GM19351 (cell line): Measurements from ENCODE around the gene UCHL1.

ENCODE experiments used
- ATAC-seq: cut with Tn5 transposase; IDR thresholded peaks from one replicate; pipeline ENCODE4 v1.9.1; 2021; ENCODE audit warnings: mild to moderate bottlenecking, moderate library complexity; ENCODE audit not compliant: unreplicated experiment

Gene UCHL1

DNA sequence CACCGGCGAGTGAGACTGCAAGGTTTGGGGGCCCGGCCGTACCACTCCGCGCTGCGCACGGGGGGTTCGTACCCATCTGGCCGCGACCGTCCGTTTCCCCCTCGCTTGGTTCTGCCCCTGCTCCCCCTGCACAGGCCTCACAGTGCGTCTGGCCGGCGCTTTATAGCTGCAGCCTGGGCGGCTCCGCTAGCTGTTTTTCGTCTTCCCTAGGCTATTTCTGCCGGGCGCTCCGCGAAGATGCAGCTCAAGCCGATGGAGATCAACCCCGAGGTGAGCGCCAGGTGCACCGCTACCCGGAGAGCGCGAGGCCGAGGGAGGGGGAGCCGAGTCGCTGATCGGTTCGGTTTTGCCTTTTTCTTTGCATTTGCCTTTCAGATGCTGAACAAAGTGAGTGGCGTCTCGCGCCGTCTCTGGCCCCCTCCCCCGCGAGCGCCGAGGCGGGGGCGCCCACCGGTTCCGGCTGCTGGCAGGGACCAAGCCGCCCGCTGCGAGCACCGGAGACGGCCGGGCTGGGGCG, at the start of gene UCHL1:
Gene UCHL1, plus strand, starts transcription at position 189 of the 517 bp plus-strand sequence. Its CDS starts 49 bp downstream, at position 238.
- peak; percentile 65 for ATAC-seq

DNA sequence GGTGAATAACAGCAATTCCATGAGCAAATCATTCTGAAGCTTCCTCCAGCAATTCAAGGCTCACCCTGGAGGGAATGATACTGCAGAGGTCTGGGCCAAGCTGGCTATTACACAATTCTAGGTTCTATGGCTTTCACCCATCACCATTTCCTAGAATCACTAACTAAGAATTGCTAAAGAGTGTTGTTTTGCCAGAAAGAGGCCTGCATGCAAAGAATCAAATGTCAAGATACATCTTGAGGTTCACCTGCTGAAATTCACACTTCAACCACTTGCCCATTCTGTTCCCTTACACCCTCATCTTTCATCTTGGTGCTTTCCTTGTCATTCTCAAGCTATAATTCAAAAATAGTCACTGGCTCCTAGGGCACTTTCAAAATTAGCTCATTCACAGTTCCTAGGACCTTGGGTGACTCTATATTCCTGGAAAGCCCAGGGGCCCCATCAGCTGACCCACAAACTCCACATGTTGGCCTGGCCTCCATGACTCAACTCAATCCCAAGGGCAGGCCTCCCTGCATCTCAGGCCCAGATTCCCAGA, 49.4 kb upstream of the UCHL1 start:
- ATAC-seq: no peak

DNA sequence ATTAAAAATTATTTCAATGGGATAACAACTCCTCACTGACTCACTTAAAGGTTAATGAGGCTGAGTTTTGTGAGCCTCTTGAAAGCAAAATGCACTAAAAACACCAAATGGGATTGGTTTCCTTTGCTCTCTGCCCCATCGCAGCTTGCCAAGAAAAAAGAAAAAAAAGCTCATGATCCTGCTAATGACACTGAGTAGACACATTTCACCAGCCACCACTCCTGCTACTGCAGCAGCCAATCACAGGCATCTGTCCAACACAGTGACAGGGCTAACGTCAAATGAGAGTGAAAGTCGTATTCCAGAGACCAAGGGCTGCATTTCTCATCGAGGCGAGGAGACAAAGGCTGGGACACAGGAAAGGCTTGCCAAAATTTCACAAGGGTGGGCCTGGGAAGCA, 47.5 kb upstream of the UCHL1 start:
- no peak for ATAC-seq

DNA sequence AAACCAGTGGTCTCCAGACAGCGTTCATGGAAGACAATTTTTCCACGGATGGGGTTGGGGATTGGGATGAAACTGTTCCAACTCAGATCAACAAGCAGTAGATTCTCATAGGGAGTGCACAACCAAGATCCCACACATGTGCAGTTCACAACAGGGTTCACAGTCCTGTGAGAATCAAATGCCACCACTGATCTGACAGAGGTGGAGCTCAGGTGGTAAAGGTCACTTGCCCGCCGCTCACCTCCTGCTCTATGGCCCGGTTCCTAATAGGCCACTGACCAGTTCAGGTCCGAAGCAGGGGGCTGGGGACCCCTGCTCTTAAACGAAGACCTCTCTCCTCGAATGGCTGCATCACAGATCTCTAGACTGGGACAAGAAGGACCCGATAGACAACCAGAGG, 46.8 kb upstream of the UCHL1 start:
- no peak for ATAC-seq

DNA sequence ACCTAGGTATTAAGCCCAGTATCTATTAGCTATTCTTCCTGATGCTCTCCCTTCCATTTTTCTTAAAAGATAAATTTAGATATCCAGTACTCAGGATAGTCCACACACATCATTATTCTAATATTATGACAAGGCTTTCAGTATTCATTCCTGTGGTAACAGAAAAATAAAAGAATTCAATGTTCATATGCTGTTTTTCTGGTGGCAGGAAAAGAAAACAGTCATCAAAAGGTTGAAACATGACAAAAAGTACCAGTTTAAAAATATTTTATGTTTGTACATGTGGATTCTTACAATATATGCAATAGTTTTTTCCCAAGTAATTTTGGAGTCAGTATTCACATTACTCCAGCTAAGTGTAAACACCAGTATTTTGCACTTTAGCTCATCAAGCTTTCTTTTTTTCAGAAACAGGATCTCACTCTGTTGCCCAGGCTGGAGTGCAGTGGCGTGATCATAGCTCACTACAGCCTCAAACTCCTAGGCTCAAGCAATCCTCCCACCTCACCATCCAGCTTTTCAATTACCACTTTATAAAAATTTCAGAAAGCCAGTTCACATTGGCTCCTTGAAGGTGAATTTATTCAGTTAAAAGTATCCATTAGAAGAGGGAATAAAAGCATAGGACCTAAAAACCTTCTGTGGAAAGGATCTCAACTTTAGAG, 44.6 kb upstream of the UCHL1 start:
- ATAC-seq: no peak

DNA sequence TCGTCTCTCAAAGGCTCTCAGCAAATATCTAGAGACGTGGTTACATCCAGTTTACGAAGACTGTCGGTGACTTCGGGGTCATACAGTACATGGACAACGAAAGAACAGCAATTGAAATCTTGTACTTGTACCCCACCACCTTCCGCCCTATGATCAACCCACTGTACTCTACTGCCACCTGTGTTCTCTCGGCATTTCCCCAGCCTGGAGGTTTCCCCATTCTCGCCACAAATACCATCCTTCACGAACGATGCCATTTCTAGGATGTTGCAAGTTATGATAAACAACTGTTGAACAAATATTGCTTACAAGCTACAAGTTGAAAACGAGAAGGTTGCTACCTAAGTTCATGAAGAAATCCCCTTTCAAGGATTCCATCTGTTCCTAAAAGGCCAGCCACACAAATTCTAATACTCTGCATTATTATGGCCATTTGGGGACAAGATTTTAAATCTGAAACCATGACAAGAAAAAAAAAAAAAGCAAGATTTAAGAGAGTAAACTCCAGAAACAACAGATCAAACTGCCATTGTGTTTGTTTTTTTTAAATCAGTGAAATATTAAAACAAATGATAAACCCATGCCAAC, 44.0 kb upstream of the UCHL1 start:
- ATAC-seq: peak; percentile 19

DNA sequence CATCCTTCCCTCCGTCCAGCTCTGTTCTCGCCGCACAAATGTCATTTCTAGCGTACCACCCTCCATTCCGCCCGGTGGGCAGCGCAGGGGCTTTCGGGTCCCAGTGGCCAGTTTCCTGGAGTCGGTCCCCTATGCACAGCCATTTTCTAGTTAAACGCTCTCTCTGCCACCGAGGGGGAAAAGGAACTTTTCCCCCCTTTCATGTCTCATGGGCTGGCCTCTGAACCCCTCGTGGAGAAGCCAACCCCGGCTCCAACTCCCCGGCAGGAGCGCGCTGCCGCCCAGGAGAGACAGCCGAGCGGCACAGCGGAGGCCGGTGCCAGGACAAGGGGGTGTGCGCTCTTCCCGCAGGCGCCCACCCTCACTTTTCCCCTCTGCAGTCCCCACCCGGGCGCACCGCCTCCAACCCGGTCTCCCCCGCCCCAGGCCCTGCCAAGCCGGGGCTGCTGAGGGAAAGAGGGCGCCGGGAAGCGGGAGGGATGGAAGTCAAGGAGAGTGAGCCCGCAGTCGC, 43.0 kb upstream of the UCHL1 start:
- ATAC-seq: peak; percentile 8

DNA sequence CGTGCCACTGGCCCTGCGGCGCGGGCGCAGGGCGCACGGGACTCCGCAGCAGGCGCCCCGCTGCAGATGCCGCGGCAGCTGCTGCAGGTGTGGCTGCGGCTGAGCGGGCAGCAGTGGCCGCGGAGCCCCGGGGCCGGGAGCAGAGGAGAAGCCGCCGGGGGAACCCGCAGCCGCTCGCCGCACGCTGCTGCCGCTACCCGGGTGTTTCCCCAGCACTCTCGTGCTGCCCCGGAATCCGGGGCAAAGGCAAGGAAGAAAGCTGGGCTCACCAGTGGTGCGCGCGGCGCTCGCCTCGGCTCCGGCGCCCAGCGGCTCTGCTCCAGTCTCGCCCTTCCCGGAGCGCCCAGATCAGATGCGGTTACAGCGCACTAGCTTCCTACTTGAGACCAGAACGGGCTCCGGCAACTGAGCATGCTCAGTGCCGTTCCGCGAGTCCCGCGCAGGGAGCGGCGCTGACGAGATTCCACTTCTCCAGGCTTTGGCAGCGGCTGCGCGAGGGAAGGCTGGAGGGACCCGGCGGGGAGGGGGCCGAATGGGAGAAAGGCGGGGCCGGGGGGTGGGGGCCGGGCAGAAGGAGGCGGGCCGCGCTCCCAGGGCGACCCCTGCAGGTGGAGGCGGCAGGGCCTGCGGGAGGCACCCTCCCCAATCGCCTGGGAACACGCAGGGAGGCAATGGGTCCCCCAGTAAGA, 42.4 kb upstream of the UCHL1 start, which contains the start of gene APBB2:
Gene APBB2, minus strand, starts transcription at position 407 of the 689 bp plus-strand sequence. CDS start 181,288 bp downstream, outside the sequence.
- peak; percentile 53 for ATAC-seq

DNA sequence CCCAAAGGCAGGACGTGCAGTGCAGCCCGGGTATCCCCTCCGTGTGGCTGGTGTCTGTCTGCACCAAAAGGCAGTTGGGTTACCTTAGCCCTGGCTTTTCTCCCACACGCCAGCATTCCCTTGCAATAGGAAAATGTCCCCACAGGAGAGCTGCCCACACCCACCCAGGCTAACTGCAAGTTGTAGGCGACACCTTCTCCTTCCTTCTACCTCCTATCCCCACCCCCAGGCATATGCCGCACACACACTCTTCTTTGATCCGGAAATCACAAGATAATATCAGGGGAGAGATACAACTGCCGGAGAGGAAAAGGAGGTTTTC, 41.9 kb upstream of the UCHL1 start:
- ATAC-seq: peak; percentile 0

DNA sequence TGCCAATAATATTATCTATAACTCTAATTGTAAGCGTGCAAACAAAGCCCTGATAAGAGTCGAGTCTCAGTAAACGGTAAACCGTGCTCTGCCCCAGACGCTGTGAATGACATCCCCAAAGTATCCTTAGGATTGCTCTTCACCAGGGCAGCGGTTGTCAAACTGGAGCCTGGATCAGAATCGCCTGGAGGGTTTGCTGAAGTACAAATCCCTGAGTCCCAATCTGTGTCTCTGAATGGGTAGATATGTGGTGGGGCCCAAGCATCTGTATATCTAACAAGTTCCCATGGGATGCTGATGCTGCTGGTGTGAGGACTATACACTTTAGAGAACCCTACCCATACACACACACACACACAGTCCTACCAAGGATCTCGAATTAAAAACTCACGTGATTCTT, 41.6 kb upstream of the UCHL1 start:
- ATAC-seq: no peak

DNA sequence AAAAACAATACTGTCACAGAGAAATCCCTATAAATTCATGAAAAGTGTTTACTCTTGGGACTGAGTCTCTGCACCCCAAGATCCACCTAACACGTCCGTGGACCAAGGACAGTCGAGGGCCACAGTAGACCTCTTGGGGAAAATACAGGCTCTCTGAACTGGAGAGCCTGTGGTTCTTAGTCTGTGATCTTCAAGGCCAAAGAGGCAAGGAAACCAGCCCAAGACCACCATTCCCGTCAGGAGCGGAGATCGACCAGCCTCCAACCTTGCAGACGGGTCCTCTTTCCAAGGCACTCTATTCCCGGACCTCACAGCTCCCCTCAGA, 40.8 kb upstream of the UCHL1 start:
- ATAC-seq: peak; percentile 4

DNA sequence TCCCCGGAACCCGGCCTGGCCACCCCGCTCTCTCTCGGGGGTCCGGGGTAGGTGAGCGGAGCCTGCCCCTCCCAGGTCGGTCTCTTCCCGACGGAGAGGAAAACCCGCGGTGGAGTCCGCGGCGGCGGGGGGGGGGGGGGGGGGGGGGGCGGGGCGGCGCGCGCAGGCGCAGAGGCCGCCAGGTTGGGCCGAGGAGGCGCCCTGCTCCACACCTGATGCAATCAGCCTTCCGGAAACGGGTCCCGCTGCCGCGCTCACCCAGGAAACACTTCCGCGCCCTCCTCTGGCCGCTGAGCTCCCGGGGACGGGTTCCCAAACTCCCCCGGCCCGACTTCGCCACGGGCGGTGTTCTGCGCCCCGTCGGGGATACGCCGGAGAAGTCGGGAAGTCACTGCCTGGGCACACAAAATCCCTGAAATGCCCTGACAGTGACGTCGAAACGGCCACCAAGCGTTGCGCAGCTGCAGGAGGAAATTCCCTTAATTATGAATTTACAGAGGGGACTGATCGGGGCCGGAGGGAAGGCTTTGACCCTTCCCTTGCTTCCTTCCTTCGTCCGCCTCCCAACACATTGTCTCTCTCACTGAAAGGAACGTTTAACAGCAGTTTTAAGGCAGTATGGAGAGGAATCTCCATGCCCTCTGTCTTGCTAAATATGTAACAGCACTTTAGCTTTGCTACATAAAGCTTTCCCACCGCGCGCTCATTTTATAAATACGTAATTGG, 40.3 kb upstream of the UCHL1 start:
- ATAC-seq: peak; percentile 42

DNA sequence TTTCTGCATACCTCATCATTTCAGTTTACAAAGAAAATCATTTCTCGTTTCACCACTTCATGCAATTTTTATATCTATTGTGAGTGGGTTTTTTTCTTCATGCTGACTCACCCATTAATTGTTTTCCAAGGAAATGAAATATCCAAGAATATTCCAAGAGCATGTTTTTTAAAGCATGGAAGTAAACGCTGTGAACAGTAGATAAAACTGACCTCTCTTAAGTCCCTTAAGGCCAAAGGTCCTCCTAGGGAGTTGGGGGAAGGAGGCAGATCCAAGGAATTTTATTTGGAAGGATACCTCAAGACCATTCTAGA, 39.8 kb upstream of the UCHL1 start:
- ATAC-seq: no peak

DNA sequence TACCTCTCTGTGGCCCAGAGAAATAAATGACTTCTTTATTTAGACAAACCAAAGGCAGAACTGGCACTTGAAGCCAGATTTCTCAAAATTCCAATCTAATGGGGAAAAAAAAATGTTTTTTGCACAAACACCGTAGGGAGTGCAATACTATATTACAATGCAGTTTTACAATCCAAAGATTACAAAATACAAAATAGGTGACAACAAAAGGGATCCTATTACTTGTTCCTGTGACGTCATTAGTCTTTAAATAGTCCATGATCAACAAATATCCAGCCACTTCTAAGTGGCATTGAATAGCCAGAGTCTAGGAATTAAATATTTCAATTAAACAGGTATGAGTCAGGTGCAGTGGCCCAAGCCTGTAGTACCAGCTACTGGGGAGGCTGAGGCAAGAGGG, 39.4 kb upstream of the UCHL1 start:
- no peak for ATAC-seq

DNA sequence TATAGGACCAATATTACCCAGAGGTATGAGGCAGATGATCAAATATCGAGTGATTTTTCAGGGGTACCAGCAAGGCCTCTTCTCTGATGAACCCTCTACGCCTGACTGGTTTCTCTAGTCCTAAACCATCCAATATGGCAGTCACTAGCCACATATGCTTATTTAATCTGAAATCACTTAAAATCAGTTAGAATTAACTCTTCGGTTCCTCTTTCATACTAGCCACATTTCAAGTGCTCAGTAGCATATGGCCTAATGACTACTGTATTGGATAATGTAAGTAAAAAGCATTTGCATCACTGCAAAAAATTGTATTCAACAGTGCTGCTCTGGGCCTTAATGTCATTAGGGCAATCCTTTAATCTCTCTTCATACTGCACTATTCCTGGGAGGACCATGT, 38.0 kb upstream of the UCHL1 start:
- no peak for ATAC-seq

DNA sequence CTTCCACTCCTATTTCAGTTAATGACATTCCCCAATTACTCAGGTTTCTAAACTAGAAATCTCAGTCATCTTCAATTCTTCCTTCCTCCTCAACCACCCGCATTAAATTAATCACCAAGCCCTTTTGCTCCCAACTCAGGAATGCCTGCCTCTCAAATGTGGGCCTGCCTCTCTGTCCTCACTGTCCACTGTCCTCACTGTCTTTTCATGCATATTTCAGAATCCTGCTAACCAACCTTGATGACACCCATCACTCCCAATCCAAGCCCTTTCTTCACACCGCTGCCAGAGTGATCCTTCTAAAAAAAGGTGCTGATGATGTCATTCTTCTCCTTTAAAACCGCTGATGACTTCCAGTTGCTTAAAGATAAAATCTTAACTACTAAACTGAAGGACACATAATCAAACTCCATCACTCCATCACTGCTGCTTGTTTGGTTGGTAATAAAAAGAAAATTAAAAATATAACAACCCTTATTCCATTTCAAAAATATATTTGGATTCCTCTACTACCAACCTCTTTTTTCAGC, 37.2 kb upstream of the UCHL1 start:
- no peak for ATAC-seq

DNA sequence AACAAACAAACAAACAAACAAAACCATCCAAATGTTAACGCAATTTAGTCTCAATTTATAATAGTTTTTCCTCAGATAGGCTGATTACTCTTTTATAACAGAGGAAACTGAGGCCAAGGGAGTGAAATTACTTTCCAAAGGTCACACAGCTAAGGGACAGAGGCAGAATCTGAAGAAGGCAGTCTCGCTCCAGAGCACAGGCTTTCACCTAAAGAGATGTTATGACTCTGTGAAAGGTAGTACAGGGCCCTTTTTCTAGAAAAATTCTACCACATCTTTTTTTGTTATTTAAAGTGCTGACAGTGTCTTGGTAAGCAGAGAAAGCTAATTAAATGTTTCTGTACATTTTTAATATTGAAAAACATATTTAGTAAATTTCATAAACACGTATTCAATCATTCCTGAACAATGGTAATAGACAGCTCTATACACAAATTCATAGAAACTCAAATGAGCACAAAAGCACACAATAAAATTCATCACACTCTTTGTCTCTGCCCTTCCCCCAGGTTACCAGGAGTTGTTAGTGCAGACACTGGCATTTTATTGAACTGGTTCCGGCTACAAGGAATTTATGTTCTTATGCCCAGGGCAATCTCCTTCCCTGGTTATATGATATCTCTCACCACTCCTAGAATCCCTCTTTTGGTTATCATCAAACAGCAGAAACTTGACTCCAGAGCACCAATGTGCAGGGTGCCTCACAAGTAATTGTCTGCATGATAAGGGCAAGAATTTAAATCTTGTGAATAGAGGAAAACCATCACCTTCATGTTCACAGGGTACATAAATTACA, 34.7 kb upstream of the UCHL1 start:
- no peak for ATAC-seq

DNA sequence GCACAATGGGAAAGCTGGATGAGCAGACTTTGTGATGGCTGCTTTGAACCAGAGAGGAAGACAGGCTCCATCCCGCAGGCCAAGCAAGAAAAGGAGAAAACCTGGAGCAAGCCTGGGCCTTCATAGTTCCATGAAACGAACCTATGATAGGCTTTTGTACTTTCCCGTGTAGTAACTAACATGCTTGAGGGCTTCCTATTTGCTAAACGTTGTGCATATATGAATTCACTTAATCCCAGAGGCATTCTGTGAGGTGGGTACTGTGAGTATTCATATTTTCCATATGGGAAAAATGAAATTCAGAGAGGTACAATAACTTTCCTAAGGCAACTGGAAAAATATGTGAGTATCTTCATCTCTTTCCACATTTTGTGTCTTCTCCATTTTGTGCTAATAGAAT, 28.8 kb upstream of the UCHL1 start:
- no peak for ATAC-seq

DNA sequence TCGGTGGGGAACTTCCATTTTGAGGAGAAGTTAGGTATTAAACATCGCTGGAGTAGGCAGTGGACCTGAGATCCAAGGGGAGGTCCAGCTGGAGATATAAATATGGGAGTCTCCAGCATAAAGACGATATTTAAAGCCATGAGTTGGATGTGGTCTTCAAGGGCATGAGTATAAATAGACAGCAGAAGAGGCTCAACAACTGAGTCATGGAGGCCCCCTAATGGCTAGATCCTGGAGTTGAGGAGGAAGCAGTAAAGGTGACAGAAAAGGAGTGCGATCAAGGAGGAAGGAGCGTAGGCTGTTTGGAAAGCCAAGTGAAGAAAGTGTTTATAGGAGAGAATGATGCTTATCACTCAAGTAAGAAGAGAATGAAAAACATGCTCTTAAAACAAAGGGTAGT, 24.3 kb upstream of the UCHL1 start:
- no peak for ATAC-seq

DNA sequence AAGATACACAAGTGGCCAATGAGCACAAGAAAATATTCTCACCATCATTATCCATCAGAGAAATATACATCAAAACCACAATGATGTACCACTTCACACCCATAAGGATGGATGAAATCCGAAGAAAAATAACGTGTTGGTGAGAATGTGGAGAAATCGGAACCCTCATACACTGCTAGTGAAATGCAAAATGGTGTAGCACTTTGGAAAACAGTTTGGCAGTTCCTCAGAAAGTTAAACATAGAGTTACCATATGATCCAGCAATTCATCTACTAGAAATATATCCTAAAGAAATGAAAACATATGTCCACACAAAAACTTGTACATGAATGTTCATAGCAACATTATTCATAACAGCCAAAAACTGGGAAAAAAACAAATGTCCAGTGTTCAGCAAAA, 23.9 kb upstream of the UCHL1 start:
- no peak for ATAC-seq
